ENCODE results near the gene DPP8. TPM values are rescaled to one million over a fixed set of nuclear protein-coding genes. Genes with fewer than 3 reads are reported as not detected.

Gene DPP8
- total and polyA plus RNA-seq, 10 of the 15 experiments (the other 5 are each of a cell fraction or from before 2014, with no cell fraction given) = 12.0 to 30.6 (median 24.3) TPM

DNA sequence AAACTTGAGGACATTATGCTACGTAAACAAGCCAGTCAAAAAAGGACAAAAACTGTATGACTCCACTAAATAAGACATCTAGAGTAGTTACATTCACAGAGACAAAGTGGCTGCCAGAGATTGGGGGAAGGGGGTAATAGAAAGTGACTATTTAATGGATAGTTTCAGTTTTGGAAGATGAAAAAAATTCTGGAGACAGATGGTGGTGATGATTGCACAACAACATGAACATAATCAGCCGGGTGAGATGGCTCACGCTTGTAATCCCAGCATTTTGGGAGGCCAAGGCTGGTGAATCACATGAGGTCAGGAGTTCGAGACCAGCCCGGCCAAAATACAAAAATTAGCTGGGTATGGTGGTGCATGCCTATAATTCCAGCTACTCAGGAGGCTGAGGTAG is 40.6 kb downstream of the DPP8 start:
- H3K27ac ChIP-seq (ENCODE audit: control insufficient read depth, insufficient read depth) = no peak overlapping the region
- H3K9ac ChIP-seq (ENCODE audit: control insufficient read depth, insufficient read depth, low read length) = no peak overlapping the region
- DNase-seq (ENCODE audit: low read depth, low spot score) (no peak), FAIRE-seq (no peak), ATAC-seq (no peak)
- SMC1A ChIA-PET (ENCODE audit: uncharacterized antibody, unreplicated experiment) = no interaction called here
- H3K4me3 ChIP-seq = no peak overlapping the region
- no peaks in the 10 kb centered on the region for H3K4me1 ChIP-seq (ENCODE audit: control insufficient read depth, insufficient read depth, low read length)
- H3K27me3 ChIP-seq (replicated peaks in 1 of 2; ENCODE audit: control insufficient read depth in 2 of 2, insufficient read depth in 2 of 2, low read length in 1 of 2) = no peaks in the 10 kb centered on the region
- CTCF ChIA-PET = no interaction called here
- no peak overlapping the region for H2AFZ ChIP-seq (ENCODE audit: control insufficient read depth, low read depth, low read length)
- POLR2A ChIA-PET = no interaction called here
- H4K20me1 ChIP-seq (ENCODE audit: control insufficient read depth, insufficient read depth) = no peaks in the 10 kb centered on the region
- H3K9me3 ChIP-seq (replicated peaks; ENCODE audit: control insufficient read depth, insufficient read depth, low read length) = no peaks in the 10 kb centered on the region
- in situ Hi-C loops (cut with MboI) (no loop called here), intact Hi-C loops (cut with micrococcal nuclease; ENCODE audit: unreplicated experiment) (no loop called here)
- H3K4me2 ChIP-seq (ENCODE audit: control insufficient read depth, insufficient read depth) = no peak overlapping the region
- TF ChIP-seq NKRF (conservative IDR thresholded peaks at IDR 0.05) = no peak
- RAD21 ChIA-PET (ENCODE audit: unreplicated experiment) = no interaction called here
- WGBS (ENCODE audit: insufficient coverage, insufficient replicate concordance, low lambda C conversion rate, missing lambda C conversion rate) = 94% methylated on average over 5 of the region's 5 CpGs
- peaks cover 5 to 28% of the 10 kb centered on the region in 2 experiments; a peak in 3 of 4 replicates for H3K36me3 ChIP-seq (ENCODE audit: control insufficient read depth in 2 of 2, insufficient read depth in 2 of 2, low read length in 1 of 2)
- no peaks in the 10 kb centered on the region for H3K79me2 ChIP-seq (ENCODE audit: control insufficient read depth, insufficient read depth, low read length)
- BruUV-seq (replicated peaks) = no TSS peak

DNA sequence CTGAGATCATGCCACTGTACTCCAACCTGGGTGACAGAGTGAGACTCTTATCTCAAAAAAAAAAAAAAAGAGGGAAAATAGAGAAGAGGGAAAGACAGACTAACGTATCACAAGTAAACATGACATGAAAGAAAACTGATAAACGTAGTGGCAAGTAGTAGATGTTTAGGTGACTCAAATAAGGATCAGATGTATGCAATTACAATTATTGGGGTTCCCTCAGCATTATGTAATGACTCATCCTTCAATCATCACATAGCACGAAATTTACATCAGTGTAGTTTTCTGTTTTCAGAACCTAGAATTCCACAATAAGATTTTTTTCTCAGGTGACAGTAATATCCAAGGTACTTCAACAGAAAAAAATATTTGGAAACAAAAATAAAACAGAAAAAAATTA is 46.6 kb downstream of the DPP8 start:
- Histone ChIP-seq H3K36me3 (ENCODE audit: control insufficient read depth in 2 of 2, insufficient read depth in 2 of 2, low read length in 1 of 2) (peaks cover 6 to 40% of the 10 kb centered on the region in 2 experiments), H3K9me3 (replicated peaks; ENCODE audit: control insufficient read depth, insufficient read depth, low read length) (no peaks in the 10 kb centered on the region), H3K79me2 (ENCODE audit: control insufficient read depth, insufficient read depth, low read length) (no peaks in the 10 kb centered on the region), H4K20me1 (ENCODE audit: control insufficient read depth, insufficient read depth) (no peaks in the 10 kb centered on the region), H3K4me1 (ENCODE audit: control insufficient read depth, insufficient read depth, low read length) (no peaks in the 10 kb centered on the region), H3K4me3 (no peak overlapping the region), H2AFZ (ENCODE audit: control insufficient read depth, low read depth, low read length) (no peak overlapping the region), H3K27ac (ENCODE audit: control insufficient read depth, insufficient read depth) (no peak overlapping the region), H3K4me2 (ENCODE audit: control insufficient read depth, insufficient read depth) (no peak overlapping the region), H3K27me3 (replicated peaks in 1 of 2; ENCODE audit: control insufficient read depth in 2 of 2, insufficient read depth in 2 of 2, low read length in 1 of 2) (no peaks in the 10 kb centered on the region), H3K9ac (ENCODE audit: control insufficient read depth, insufficient read depth, low read length) (no peak overlapping the region)
- ChIA-PET POLR2A (interaction anchor here (0.6 to 0.7 kb wide), 2 partner anchors 936 to 1906 kb away, joined by 3 to 4 read pairs; no protein-coding TSS in a partner anchor), SMC1A (ENCODE audit: uncharacterized antibody, unreplicated experiment) (interaction anchor here (1.5 kb wide), 1 partner anchor 16 kb away, joined by 5 read pairs; no protein-coding TSS in a partner anchor), RAD21 (ENCODE audit: unreplicated experiment) (no interaction called here), CTCF (interaction anchor here (0.7 to 1.0 kb wide), 3 partner anchors 11 to 566 kb away, joined by 3 to 5 read pairs (median 4); no protein-coding TSS in a partner anchor)
- no TSS peak for BruUV-seq (replicated peaks)
- ATAC-seq = no peak
- intact Hi-C loops (cut with micrococcal nuclease; ENCODE audit: unreplicated experiment) (no loop called here), in situ Hi-C loops (cut with MboI) (no loop called here)
- TF ChIP-seq, protein P1, sequence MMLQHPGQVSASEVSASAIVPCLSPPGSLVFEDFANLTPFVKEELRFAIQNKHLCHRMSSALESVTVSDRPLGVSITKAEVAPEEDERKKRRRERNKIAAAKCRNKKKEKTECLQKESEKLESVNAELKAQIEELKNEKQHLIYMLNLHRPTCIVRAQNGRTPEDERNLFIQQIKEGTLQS (IDR thresholded peaks at IDR 0.05; ENCODE audit: borderline replicate concordance, extremely low read depth, low read depth, low read length) = no peak
- TF ChIP-seq JUNB (IDR thresholded peaks at IDR 0.05) = peak; percentile 26; the same call in 1 of the 2 replicates
- no peak for DNase-seq (ENCODE audit: low read depth, low spot score)
- FAIRE-seq = no peak
- 14% methylated on average over 3 of the region's 3 CpGs for WGBS (ENCODE audit: insufficient coverage, insufficient replicate concordance, low lambda C conversion rate, missing lambda C conversion rate)
